GM23248 (cell line): ENCODE results near the gene MDFIC.

Source experiments
- EZH2 ChIP-seq: fragments of 200-600 bp; sonication (generic); IDR thresholded peaks from 2 replicates; pipeline ENCODE4 v1.6.1; 2018; ENCODE audit warnings: antibody characterized with exemption, mild to moderate bottlenecking; ENCODE audit not compliant: insufficient read depth, poor library complexity, severe bottlenecking
- EZH2phosphoT487 ChIP-seq: fragments of 200-600 bp; sonication (generic); IDR thresholded peaks from 2 replicates; pipeline ENCODE4 v1.6.1; 2018; ENCODE audit warnings: antibody characterized with exemption, moderate library complexity, mild to moderate bottlenecking, low read depth; ENCODE audit not compliant: insufficient read depth

DNA sequence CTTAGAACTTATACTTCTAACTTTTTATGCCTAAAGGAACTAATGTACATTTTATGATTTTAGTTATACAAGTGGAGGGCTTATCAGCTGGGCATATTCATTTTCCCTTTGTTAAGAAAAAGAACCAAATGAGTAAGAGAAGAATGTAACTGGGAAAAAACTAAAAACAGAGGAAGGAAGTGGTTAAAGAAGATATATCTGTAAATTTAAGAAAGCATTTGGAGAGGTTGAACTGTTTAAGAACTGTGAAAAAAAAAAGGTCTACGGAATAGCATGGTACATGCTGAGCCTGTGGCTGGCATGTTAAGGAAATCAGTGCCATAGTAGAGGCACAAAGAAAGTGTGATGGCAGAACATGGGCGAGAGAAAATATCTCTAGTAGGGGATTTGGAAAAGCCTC, 6.2 kb downstream of the MDFIC start:
- TF ChIP-seq EZH2phosphoT487 (no peak), EZH2 (no peak)
